ENCODE results near the gene SGK1. TPM values are rescaled to one million over a fixed set of nuclear protein-coding genes. Genes with fewer than 3 reads are reported as not detected.

Gene SGK1
- polyA plus RNA-seq, 1 donor (not counting 4 experiments of a cell fraction or from before 2014, with no cell fraction given) = 156 TPM

- no peaks in the 10 kb centered on the region for H3K9me3 ChIP-seq (ENCODE audit: control insufficient read depth, low read depth, low read length)
- TF ChIP-seq EZH2 (IDR thresholded peaks at IDR 0.05; ENCODE audit: low read length) (no peak), CTCF (optimal IDR thresholded peaks at IDR 0.05 in 1 of 3, IDR thresholded peaks at IDR 0.05 in 1 of 3, conservative IDR thresholded peaks at IDR 0.05 in 1 of 3; ENCODE audit: extremely low read depth in 1 of 3, insufficient read depth in 2 of 3, low read length in 3 of 3) (no peak)
- H3K9ac ChIP-seq (ENCODE audit: control insufficient read depth, extremely low read depth, insufficient read depth, low read length) = no peak overlapping the region
- no peak overlapping the region for H3K27ac ChIP-seq (ENCODE audit: control insufficient read depth, insufficient read depth, low read length)
- no peak overlapping the region for H3K4me2 ChIP-seq (ENCODE audit: control insufficient read depth, extremely low read depth, insufficient read depth, low read depth, low read length)
- H3K36me3 ChIP-seq (ENCODE audit: control insufficient read depth in 2 of 2, extremely low read depth in 1 of 2, insufficient read depth in 2 of 2, low read length in 2 of 2) = no peaks in the 10 kb centered on the region
- no peaks in the 10 kb centered on the region for H4K20me1 ChIP-seq (ENCODE audit: control insufficient read depth, extremely low read depth, insufficient read depth, low read length)
- H3K27me3 ChIP-seq (ENCODE audit: control insufficient read depth, extremely low read depth, insufficient read depth, low read length) = no peaks in the 10 kb centered on the region
- H2AFZ ChIP-seq (ENCODE audit: control insufficient read depth, low read length) = no peak overlapping the region
- dilution Hi-C loops (cut with MboI; ENCODE audit: extremely low pct_ligation_motif_present, low sequenced_read_pairs) = no loop called here
- H3K79me2 ChIP-seq (ENCODE audit: control insufficient read depth, insufficient read depth, low read length) = no peaks in the 10 kb centered on the region
- no peaks in the 10 kb centered on the region for H3K9me1 ChIP-seq (ENCODE audit: control insufficient read depth, extremely low read depth, insufficient read depth, low read length)
- FAIRE-seq = no peak
- no peaks in the 10 kb centered on the region for H3K4me1 ChIP-seq (ENCODE audit: control insufficient read depth, extremely low read depth, insufficient read depth, low read length)
- DNase-seq (ENCODE audit: low read depth, low spot score) = no peak
- H3K4me3 ChIP-seq (ENCODE audit: control insufficient read depth in 2 of 3, extremely low read depth in 1 of 3, insufficient read depth in 2 of 3, low read depth in 1 of 3, low read length in 3 of 3) = no peak overlapping the region
These were observed 51.1 kb downstream of the SGK1 start for GRCh38 chr6:134266776-134267175.

- no peaks in the 10 kb centered on the region for H3K27me3 ChIP-seq (ENCODE audit: control insufficient read depth, extremely low read depth, insufficient read depth, low read length)
- dilution Hi-C loops (cut with MboI; ENCODE audit: extremely low pct_ligation_motif_present, low sequenced_read_pairs) = no loop called here
- H4K20me1 ChIP-seq (ENCODE audit: control insufficient read depth, extremely low read depth, insufficient read depth, low read length) = no peaks in the 10 kb centered on the region
- no peak overlapping the region for H3K9ac ChIP-seq (ENCODE audit: control insufficient read depth, extremely low read depth, insufficient read depth, low read length)
- H2AFZ ChIP-seq (ENCODE audit: control insufficient read depth, low read length) = no peak overlapping the region
- no peaks in the 10 kb centered on the region for H3K79me2 ChIP-seq (ENCODE audit: control insufficient read depth, insufficient read depth, low read length)
- no peaks in the 10 kb centered on the region for H3K4me1 ChIP-seq (ENCODE audit: control insufficient read depth, extremely low read depth, insufficient read depth, low read length)
- no peak for DNase-seq (ENCODE audit: low read depth, low spot score)
- no peaks in the 10 kb centered on the region for H3K9me3 ChIP-seq (ENCODE audit: control insufficient read depth, low read depth, low read length)
- no peak overlapping the region for H3K4me2 ChIP-seq (ENCODE audit: control insufficient read depth, extremely low read depth, insufficient read depth, low read depth, low read length)
- no peaks in the 10 kb centered on the region for H3K36me3 ChIP-seq (ENCODE audit: control insufficient read depth in 2 of 2, extremely low read depth in 1 of 2, insufficient read depth in 2 of 2, low read length in 2 of 2)
- no peak overlapping the region for H3K4me3 ChIP-seq (ENCODE audit: control insufficient read depth in 2 of 3, extremely low read depth in 1 of 3, insufficient read depth in 2 of 3, low read depth in 1 of 3, low read length in 3 of 3)
- H3K27ac ChIP-seq (ENCODE audit: control insufficient read depth, insufficient read depth, low read length) = no peak overlapping the region
- FAIRE-seq = no peak
- no peak for TF ChIP-seq EZH2 (IDR thresholded peaks at IDR 0.05; ENCODE audit: low read length)
- TF ChIP-seq CTCF (optimal IDR thresholded peaks at IDR 0.05 in 1 of 3, IDR thresholded peaks at IDR 0.05 in 1 of 3, conservative IDR thresholded peaks at IDR 0.05 in 1 of 3; ENCODE audit: extremely low read depth in 1 of 3, insufficient read depth in 2 of 3, low read length in 3 of 3) = no peak
- no peaks in the 10 kb centered on the region for H3K9me1 ChIP-seq (ENCODE audit: control insufficient read depth, extremely low read depth, insufficient read depth, low read length)
These were observed 56.1 kb downstream of the SGK1 start for GRCh38 chr6:134261766-134262165.

Measured in keratinocyte (primary cell).